ENCODE measurements around the gene GABBR1. TPM values are rescaled to one million over a fixed set of nuclear protein-coding genes. Genes with fewer than 3 reads are reported as not detected.

The GABBR1 gene
- total RNA-seq, 1 experiment from 2014 or later, result 146 TPM

DNA sequence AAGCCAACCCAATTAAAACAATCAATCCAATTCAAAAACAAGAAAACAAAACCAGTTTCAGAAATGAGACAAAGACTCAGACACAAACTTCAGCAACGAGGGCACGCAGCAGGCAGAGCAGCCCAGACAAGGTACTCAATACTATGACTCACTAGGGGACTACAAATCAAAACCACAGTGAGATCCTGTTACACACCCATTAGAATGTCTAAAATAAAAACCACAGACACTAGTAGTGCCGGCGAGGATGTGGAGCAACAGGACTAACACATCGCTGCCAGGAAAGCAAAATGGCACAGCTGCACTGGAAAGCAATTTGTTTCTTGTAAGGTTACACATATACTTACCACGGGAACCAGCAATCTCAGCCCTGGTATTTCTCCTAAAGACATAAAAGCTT, 116.9 kb downstream of the GABBR1 start:
- Mint-ChIP-seq H3K27me3 (ENCODE audit: low read depth) (peaks cover 2% of the 10 kb centered on the region), H3K27ac (no peak overlapping the region), H3K36me3 (ENCODE audit: insufficient read depth in 1 of 3, low read depth in 3 of 3) (peaks cover 0 to 2% (median 0%) of the 10 kb centered on the region in 3 experiments; a peak in 3 of 7 replicates), H3K4me1 (0 out of 4 replicates have a peak, but pooled peaks cover 0 to 2% of the 10 kb centered on the region in 2 experiments), H3K4me3 (no peak overlapping the region), H3K9me3 (peaks cover 0 to 5% of the 10 kb centered on the region in 2 experiments; a peak in 3 of 5 replicates)
- TF ChIP-seq, protein P1, sequence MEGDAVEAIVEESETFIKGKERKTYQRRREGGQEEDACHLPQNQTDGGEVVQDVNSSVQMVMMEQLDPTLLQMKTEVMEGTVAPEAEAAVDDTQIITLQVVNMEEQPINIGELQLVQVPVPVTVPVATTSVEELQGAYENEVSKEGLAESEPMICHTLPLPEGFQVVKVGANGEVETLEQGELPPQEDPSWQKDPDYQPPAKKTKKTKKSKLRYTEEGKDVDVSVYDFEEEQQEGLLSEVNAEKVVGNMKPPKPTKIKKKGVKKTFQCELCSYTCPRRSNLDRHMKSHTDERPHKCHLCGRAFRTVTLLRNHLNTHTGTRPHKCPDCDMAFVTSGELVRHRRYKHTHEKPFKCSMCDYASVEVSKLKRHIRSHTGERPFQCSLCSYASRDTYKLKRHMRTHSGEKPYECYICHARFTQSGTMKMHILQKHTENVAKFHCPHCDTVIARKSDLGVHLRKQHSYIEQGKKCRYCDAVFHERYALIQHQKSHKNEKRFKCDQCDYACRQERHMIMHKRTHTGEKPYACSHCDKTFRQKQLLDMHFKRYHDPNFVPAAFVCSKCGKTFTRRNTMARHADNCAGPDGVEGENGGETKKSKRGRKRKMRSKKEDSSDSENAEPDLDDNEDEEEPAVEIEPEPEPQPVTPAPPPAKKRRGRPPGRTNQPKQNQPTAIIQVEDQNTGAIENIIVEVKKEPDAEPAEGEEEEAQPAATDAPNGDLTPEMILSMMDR (conservative IDR thresholded peaks at IDR 0.05), result no peak
- Histone ChIP-seq H3K4me2 (ENCODE audit: insufficient read depth, insufficient read length, low read length) (no peak overlapping the region), H3K4me1 (ENCODE audit: insufficient read depth, low read length) (no peaks in the 10 kb centered on the region), H2BK20ac (ENCODE audit: low read depth, low read length, poor library complexity, severe bottlenecking) (no peak overlapping the region), H3K27ac (ENCODE audit: insufficient read length, low read depth, low read length) (no peak overlapping the region), H3K27me3 (ENCODE audit: insufficient read depth, low read length) (no peaks in the 10 kb centered on the region), H3K18ac (ENCODE audit: insufficient read length, low read depth, low read length) (no peak overlapping the region), H2BK5ac (ENCODE audit: insufficient read length, low read length) (no peak overlapping the region), H4K8ac (replicated peaks; ENCODE audit: insufficient read length, low read depth, low read length) (no peak overlapping the region), H3T11ph (ENCODE audit: low read length) (no peak overlapping the region), H2BK15ac (ENCODE audit: low read depth, low read length) (no peak overlapping the region), H3K56ac (ENCODE audit: insufficient read length, low read depth, low read length) (no peak overlapping the region), H4K91ac (ENCODE audit: insufficient read length, low read depth, low read length) (no peak overlapping the region), H3K23ac (ENCODE audit: insufficient read length, low read depth, low read length) (no peak overlapping the region), H4K20me1 (ENCODE audit: control insufficient read depth, insufficient read depth, insufficient read length) (no peaks in the 10 kb centered on the region), H2BK12ac (ENCODE audit: insufficient read length, low read depth, low read length) (no peak overlapping the region), H3K9ac (ENCODE audit: extremely low read depth, insufficient read length, low read length) (no peak overlapping the region), H3K23me2 (ENCODE audit: insufficient read length, low read depth, low read length, poor library complexity, severe bottlenecking) (no peaks in the 10 kb centered on the region), H3K79me2 (ENCODE audit: insufficient read depth, low read length) (no peaks in the 10 kb centered on the region), H2BK120ac (ENCODE audit: low read depth, low read length, poor library complexity, severe bottlenecking) (no peak overlapping the region), H3K9me3 (ENCODE audit: control insufficient read depth, low read depth, low read length) (no peaks in the 10 kb centered on the region), H3K79me1 (ENCODE audit: insufficient read depth, low read depth, low read length, poor library complexity, severe bottlenecking) (no peaks in the 10 kb centered on the region), H3K14ac (ENCODE audit: insufficient read depth, low read length) (no peak overlapping the region), H2AFZ (ENCODE audit: low read length) (no peak overlapping the region), H3K4ac (ENCODE audit: low read depth, low read length) (no peak overlapping the region), H4K5ac (ENCODE audit: insufficient read length, low read depth, low read length) (no peak overlapping the region), H2AK5ac (ENCODE audit: insufficient read length, low read length) (no peak overlapping the region)
- DNase-seq, result no peak
- WGBS (ENCODE audit: extremely low coverage, insufficient read length, low lambda C conversion rate), result no CpG with 5 or more reads among the region's 6 CpGs
